CD4-positive, alpha-beta T cell treated with Interleukin-15 for 1 hour (primary cell): ENCODE measurements around the gene ATP6V0B.

Source experiments
- DNase-seq: peaks from one replicate; pipeline ENCODE4 v3.0.0-alpha.2; 2020

ATP6V0B gene

DNA sequence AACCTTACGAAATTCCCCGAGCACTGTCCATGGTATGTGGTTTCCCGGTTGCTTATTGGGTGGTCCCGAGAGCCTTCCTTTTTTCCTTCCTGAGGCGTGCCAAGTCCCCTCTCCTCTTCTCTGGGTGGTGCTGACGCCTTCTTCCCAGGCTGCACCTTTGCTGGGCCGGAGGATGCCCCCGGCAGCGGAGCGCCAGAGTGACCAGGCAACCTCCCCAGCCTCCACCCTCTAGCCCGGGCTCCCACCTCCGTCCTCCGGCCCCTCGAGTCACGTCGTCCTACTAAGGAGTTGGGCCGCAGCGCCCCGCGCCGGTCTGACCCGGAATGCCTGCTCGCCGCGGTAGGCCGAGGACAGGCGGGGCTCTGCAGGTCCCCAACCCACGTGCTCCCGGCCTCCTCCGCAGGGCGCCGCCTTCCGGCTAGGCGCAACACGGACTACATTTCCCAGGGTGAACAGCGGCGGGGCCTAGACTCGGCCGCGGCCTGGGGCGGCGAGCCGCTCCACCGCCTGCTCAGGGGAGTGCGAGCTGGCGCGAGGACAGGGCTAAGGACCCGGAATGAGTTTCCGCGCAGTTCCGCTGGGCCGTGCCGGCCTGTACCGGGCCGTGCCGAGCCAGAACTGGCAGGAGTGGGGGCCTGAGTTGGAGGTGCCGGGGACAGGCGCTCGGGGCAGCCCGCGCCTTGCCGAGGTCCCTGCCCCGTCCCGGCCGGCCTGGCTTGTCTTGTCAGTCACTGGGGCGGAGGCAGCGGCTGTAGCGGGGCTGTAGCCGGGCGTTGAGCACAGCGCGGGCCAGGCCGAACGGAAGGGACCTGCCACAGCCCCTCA, 28.3 kb upstream of the ATP6V0B start, which contains the start of gene IPO13:
Gene IPO13 (plus strand): TSS at position 715 of the 825 bp plus-strand sequence. CDS start 651 bp downstream, outside the sequence.
- peak; percentile 94 for DNase-seq

DNA sequence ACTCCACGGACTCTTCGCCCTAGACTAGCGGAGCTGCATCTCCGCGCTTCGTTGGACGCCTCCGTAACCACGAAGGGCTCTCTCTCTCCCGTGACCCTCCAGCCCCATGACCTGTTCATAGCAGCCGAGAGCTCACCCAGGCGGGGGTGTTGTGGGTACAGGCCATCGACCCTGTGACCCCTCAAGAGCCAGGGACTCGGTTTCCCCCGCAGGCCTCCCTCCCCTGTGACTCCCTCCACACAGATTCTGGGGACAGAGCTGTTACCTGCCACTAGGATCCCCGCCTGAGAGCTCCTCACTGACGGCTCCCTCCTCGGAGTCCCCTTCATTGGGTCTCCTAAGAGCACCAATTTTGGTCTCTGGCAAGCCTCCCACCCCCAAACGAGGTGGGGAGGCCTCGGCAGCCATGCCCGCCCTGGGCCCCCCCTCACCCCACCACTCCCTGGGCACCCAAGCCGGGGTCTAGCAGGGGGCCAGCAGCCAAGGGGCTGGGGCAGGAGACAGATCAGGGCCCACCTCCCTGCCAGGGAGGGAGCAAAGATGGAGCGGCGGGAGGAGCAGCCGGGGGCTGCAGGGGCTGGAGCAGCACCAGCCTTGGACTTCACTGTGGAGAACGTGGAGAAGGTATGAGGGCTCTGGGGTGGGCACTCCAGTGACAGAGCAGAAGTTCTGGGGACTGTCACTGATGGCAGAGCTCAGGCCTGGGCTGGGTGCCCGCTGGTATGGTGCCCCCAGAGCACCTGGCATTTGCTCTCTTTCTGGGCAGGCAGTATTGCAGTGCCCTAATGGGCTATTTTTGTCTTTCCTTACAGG, 27.5 kb upstream of the ATP6V0B start:
- no peak for DNase-seq

DNA sequence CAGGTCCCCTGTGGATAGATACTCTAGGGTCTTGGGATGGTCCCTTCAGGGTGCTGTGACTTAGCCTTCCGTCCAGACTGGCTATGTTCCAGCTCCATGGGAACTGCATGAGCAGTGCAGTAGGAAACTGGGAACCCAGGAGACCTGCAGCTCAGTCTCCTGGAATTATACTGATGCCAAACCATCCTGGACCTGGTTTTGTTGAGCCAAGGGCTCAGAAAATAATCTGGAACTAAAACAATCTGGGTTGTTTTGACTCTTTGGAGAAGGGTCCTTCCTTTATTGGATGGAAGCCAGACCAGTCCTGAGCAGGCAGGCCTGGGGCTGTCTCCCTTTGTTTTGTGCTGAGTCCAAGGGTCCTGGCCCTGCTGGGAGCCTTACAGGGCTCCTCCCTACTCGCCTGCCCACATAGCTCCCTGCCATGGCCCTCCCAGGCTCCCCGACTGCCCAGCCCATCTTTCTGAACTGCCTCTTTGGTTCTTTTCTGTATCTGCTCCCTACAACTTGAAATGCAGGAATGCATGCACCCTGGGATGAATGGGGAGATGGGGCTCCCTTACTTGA, 26.8 kb upstream of the ATP6V0B start:
- DNase-seq = no peak

DNA sequence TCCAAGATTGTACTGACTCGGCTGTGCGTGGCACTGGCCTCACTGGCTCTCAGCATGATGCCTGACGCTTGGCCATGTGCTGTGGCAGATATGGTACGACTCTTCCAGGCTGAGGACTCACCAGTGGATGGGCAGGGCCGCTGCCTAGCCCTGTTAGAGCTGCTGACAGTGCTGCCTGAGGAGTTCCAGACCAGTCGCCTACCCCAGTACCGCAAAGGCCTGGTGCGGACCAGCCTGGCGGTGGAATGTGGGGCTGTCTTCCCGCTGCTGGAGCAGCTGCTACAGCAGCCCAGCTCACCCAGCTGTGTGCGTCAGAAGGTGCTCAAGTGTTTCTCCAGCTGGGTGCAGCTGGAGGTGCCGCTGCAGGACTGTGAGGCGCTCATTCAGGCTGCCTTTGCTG, 25.1 kb upstream of the ATP6V0B start:
- no peak for DNase-seq

DNA sequence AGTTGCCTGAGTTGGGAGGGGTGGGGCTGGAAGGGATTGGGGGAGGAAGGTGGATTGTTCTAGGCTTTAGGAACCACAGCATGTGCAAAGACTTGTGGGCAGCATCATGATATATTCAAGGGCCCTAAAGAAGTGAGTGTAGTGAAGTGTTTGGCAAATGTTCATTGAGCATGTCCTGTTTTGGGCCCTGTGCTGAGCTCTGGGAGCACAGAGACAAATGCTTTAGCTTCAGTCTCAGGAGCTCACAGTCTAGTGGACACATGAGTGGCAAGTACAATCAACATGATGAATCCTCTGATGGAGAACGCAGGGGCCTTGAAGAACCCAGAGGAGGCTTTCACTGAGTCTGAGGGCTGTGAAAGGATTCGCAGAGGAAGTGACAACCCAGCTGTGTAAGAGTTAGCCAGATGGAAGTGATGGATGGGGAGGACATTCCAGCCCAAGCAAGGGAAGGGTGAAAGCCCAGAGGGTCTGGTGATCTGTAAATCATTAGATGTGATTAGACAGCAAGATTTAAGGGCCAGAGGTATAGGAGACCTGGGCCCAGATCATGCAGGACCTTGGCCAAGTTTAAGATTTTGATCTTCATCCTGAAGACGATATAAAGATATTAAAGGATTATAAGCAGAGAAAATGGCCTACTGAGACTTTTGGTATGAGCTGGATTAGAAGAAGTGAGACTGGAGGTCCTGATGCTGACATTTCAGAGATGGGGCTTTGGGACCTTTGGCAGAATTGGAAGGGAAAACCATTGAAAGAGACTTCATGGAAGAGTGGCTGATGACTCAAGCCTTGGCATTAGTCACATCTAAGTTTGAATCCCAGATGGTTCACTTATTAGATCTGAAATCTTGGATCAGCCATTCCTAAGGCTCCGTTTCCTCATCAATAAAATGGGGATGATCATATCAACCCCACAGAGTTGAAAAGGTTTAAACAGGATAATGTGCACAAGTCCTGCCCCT, 23.5 kb upstream of the ATP6V0B start:
- DNase-seq = no peak

DNA sequence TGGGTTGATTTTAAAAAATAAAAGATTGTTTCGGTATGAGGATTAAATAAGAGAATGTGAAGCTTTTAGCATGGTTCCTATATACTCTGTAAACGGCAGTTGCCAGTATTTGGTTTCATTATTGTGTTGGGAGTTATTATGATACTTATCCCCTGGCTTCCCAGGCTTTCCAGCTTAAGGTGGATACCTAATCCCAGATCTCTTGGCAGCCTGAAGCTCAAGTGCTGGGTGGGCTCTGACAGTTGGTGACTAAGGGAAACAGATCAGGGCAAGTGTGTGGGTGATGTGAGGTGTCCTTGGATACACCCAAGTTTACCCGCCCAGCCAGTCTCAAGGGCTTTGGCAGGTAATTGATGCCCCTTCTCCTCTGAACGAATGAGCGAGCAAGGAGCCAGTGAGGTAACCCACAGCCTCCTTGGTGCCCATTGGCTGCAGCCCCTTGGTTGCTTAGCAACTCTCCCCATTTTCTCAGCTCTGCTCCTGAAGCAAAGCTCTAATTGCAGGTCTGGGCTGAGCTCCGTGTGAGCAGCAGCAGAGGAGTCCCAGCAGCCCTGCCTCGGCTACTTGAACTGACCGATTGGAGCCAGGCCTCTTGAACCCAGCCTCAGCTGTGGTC, 21.9 kb upstream of the ATP6V0B start:
- DNase-seq = no peak

DNA sequence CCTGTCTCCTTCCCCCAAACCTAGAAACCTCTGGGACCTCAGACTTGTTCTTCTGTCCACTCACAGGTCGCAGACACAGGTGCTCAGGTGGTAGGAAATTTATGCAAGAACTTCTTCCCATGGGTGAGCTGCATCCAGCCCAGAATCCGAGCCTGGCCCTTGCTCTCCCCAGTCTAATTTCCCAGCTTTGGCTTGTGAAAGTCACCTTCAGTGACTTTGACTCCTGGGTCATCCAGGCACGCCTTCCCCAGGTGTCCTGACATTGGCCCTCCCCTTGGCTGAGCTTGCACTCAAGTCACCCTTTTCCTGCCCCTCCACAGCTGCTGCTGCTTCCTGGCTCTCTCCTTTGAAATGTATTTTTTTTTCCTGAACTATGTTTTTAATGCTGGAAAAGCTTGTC, 21.4 kb upstream of the ATP6V0B start:
- no peak for DNase-seq

DNA sequence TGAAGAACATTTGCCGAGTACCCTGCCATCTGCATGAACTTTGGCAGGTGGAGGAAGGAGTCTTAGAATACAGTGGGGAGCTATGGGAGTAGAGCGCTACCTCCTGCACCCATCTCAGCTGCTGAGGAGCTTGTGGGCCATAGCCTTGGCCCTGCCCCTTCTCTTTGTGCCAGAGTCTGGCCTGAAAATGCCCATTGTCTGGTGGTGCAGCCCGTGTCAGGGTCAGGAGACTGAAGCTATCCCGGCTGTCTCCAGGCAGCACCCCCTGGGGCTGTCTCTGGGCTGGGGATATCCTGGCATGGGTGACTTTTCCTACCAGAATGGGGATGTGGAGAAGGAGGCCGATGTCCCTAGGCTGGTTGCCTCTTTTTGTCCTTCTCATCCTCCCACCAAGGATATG, 20.7 kb upstream of the ATP6V0B start:
- no peak for DNase-seq

DNA sequence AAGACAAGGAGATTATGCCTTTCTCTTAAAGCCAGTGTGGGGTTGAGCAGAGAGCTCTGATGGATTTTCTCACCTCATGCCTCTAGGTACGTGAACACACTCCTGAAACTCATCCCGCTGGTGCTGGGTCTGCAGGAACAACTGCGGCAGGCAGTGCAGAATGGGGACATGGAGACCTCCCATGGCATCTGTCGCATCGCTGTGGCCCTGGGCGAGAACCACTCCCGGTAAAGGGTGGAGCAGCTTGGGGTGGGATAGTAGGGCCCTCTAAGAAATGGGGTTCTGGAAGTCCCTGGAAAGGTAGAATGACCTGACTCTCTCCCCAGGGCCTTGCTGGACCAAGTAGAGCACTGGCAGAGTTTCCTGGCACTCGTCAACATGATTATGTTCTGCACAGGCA, 18.5 kb upstream of the ATP6V0B start:
- no peak for DNase-seq

DNA sequence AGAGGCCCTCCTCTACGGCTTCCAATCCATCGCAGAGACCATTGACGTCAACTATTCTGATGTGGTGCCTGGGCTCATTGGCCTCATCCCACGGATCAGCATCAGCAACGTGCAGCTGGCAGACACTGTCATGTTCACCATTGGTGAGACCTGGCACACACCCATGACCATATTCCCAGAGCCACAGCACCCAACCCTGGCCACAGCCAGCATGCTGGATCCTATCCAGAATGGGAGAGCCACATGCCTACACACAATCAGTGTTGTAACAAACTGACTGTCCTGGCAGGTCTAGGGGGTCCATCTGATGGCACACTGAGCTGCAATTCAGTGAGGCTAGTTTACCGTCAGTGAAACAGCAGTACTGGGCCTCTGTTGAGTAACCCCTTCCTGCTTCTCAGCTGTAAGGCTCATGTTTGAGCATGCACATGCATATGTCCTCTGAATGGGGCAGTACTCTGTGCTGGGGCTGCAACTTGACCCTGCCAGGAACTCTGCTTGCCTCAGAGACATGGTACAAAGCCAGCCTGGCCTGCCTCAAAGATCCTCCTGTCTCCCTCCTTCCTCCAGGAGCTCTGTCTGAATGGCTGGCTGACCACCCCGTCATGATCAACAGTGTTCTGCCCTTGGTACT, 17.2 kb upstream of the ATP6V0B start:
- DNase-seq = no peak

DNA sequence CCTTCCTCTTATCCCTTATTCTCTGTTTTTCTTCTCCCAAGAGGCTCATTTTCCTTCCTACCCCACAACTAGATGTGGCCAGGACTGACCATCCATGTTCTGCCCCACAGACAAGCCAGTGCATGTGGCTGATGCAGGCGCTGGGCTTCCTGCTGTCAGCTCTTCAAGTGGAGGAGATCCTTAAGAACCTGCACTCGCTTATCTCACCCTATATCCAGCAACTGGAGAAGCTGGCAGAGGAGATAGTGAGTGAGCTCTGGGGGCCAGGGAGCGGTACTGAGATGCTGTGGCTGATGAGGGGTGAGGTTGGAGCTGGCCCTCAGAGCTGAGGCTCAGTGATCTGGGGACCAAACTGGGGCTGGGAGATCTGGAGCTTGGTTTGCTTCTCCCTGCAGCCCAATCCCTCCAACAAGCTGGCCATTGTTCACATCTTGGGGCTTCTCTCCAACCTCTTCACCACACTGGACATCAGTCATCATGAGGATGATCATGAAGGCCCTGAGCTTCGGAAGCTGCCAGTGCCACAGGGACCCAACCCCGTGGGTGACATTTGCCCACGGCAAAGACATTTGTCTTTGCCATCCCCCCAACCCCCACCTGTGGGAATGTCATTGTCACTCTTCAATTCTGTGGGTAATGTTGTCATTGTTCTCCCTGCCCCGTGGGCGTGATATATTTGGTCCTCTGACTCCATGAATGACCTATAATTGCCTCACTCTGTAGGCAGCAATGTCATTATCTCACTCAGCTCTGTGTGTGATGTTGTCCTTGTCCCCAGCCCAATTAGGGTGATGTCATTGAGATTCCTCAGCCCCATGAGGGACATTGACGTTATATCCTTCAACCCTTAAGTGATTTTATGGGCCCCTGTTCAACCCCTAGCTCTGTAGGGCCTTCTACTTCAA, 16.2 kb upstream of the ATP6V0B start:
- DNase-seq = no peak

DNA sequence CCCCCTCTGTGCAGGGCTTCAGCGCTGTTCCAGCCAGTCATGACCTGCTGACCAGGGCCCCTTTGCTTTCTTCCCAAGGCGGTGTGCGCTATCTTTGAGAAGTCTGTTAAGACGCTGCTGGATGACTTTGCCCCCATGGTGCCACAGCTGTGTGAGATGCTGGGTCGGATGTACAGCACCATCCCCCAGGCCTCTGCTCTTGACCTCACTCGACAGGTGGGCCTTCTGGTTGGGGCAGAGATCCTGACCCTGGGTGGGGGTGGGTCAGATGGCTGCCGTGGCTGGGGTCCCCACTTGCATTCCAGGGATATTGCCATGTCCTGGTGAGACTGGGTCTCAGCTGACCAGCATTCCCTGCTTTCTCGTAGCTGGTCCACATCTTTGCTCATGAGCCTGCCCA, 14.0 kb upstream of the ATP6V0B start:
- DNase-seq = no peak

DNA sequence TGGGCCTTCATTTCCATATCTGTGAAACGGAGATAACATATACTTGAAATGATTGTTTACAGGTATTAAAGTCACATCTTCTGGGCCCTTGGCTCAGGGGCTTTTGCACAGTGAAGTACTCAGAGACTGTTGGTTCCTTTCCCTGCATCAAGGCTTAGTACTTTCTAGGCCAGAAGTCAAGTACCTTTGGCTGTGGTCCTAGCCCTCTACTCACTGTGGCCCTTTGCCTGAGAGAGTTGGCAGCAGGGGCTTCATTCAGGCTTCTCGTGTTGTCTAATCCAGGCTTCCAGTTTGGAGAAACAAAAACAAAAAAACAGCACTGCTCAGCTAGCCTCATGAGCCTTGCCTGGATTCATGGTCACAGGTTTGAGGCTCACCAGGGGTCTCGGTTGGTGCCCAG, 13.1 kb upstream of the ATP6V0B start:
- no peak for DNase-seq

DNA sequence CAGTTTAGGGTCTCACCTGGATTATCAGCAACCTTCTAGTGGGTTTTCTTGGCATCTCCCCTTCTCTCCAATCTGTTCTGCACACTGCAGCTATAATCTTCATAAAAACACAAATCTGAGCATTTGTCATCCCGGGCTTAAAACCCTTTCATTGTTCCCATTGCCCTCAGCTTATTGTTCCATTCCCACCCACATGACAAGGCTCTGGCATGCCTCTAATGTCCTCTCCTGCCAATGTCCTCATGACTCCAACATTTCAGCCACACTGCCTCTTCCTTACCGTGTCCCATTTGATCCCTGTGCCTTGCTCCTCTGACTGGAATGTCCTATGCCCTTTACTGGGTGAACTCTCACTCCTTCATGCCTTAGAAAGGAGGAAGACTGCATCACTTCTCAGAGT, 12.4 kb upstream of the ATP6V0B start:
- no peak for DNase-seq

DNA sequence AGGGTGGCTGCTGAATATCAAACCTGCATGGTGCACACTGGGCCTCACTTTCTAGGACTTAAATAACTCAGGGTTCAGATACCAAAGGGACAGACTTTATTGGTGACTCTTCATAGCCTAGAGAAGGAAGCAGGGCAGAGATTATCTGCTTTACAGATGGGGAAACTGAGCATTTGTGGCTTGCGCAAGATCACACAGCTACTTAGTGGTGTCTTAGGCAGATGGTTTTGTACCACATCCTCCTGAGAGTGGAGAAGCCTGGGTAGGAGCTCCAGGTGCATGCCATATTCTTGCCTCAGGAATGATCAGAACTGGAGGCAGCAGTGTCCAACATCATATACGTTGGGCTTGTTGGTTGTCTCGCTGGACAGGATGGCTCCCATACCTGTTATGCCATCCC, 11.8 kb upstream of the ATP6V0B start:
- DNase-seq = no peak

DNA sequence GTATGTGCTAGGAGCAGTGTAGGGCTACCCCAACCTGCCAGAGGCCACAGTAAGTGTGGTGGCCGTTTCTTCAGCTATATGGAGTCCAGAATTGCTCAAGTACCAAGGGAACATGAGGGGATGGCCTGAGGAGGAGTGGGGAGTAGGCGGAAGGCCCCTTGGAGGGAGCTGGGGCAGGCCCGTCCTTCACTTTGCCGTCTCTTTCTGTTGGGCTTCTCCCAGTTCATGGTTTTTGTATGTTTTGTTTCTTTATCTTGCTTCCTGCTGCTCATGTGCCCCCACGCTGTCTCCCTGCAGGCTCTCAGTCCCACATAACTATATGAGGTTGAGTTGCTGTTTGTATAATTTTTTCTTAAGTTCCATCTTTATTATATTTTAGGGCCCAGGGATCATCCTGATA, 10.9 kb upstream of the ATP6V0B start:
- no peak for DNase-seq

DNA sequence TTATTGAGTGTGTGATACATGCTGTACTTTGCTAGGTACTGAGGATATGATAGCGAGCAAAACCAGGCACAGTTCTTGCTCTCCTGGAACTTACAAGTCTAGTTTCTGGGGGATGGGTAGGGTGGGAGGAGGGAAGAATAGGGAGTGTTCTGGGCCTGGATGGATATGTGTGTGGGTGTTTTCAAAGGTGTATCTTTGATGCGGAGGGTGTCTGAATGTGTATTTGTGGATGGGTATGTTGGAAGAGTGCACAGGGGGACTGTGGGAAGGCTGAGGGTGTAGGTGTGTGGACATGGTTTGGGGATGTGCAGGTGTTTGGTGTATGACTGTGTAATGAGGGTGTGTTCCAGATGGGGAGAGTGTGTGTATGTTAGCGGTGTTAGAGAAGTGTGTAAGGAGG, 9.4 kb upstream of the ATP6V0B start:
- no peak for DNase-seq

DNA sequence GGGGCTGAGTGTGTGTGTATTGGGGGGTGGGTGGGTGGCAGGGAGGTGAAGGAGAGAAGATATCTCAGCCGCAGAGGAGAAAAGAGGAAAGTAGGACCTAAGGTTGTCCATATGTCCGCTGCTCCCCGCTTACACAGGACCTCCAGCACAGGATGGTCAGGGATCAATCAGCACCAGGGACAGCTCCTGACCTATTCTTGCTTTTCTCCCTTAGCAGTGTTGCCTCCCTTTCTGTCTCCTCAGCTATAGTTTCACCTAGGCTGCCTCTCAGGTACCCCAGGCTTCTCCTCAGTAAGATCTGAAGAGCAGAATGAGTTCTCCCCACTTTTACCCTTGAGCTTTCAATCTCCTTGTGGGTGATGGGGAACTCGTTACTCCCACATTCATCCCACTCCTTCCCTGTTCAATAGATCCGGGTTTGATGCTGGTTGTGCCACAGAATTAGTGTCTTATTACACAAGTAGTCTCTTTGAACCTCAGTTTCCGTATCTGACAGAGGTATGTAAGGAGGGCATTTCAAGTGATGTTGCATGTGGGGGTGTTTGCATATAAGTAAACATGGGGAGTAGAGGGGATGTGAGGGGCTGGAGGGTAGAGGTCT, 6.3 kb upstream of the ATP6V0B start:
- no peak for DNase-seq

DNA sequence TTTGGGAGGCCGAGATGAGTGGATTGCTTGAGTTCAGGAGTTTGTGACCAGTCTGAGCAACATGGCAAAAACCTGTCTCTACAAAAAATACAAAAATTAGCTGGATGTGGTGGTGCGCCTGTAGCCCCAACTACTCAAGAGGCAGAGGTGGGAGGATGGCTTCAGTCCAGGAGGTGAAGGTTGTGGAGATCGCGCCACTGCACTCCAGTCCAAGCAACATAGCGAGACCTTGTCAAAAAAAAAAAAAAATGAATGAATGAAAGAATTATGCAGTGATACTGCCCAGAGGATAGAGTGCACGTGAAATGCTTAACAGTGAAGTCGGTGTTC, 5.4 kb upstream of the ATP6V0B start:
- DNase-seq = no peak

DNA sequence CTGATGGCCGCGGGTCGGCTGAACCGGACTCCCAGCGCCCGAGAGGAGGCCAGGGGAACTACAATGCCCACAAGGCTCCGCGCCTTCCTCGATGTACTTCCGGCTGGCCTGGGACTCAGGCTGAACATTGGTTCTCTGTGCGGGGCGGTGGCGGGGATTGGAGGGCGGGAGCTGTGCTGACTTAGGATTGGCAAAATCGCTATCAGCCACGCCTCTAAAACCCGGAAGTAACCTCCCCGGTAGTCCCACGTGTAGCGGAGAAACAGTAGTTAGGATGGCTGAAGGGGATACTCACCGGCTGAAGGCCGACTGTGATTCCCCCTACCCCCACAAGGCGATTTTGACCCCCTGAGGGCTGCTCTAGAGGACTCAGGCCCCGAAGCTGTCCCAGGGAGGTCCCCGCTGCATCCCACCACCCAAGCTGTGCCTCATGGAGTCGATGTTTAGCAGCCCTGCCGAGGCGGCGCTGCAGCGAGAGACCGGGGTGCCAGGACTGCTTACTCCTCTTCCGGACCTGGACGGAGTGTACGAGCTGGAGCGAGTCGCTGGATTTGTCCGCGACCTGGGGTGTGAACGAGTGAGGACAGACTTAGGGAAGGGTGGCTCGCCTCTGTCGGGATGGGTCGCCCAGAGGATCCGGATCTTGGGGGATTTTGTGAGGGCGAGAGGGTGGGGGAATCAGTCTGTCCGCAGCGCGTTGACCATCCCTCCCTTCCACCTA, 4.9 kb upstream of the ATP6V0B start, which contains the start of gene DPH2:
Gene DPH2 (plus strand): TSS at position 265 of the 721 bp plus-strand sequence. CDS start 166 bp downstream, at position 431.
- peak; percentile 96 for DNase-seq
